Heart left ventricle (tissue), 16 donors: Measurements from ENCODE around the gene TTC6. TPM values are rescaled to one million over a fixed set of nuclear protein-coding genes. Genes with fewer than 3 reads are reported as not detected.

Experiments used
- ATAC-seq, 4 donors: fragments of 200-7000 bp; cut with Tn5 transposase; one replicate each; pipeline ENCODE4 v1.9.1; 2020 to 2022; ENCODE audit warnings: moderate library complexity in 4 of 4, mild to moderate bottlenecking in 3 of 4, moderate number of reproducible peaks in 1 of 4
- DNase-seq, 5 donors: peaks; one replicate each; pipeline ENCODE4 v3.0.0-alpha.2; 2020
- H3K27ac ChIP-seq, 12 donors: fragments of 200-600 bp; sonication (generic) in 4 of 12; one replicate each; pipeline versions ENCODE4 v1.5.0 to v1.8.0; 2016 to 2022; ENCODE audit warnings: mild to moderate bottlenecking in 2 of 12
- H3K27me3 ChIP-seq, 9 donors: fragments of 200-600 bp; sonication (generic) in 2 of 9; one replicate each; pipeline versions ENCODE4 v1.5.1 to v1.8.0; 2016 to 2022; ENCODE audit warnings: mild to moderate bottlenecking in 3 of 9
- H3K36me3 ChIP-seq, 9 donors: fragments of 200-600 bp; sonication (generic) in 2 of 9; one replicate each; pipeline versions ENCODE4 v1.5.0 to v1.8.0; 2018 to 2022; ENCODE audit warnings: mild to moderate bottlenecking in 2 of 9
- H3K4me1 ChIP-seq, 12 donors: fragments of 200-600 bp; sonication (generic) in 4 of 12; one replicate each; pipeline versions ENCODE4 v1.5.0 to v1.8.0; 2016 to 2022; ENCODE audit warnings: mild to moderate bottlenecking in 3 of 12
- H3K4me3 ChIP-seq, 12 donors: fragments of 200-600 bp; sonication (generic) in 4 of 12; one replicate each; pipeline versions ENCODE4 v1.5.0 to v1.8.0; 2017 to 2022; ENCODE audit warnings: mild to moderate bottlenecking in 9 of 12, moderate library complexity in 4 of 12
- H3K9me3 ChIP-seq, 12 donors: fragments of 200-600 bp; sonication (generic) in 4 of 12; one replicate each; pipeline versions ENCODE4 v1.5.0 to v1.8.0; 2016 to 2022; ENCODE audit warnings: mild to moderate bottlenecking in 1 of 12
- POLR2A ChIP-seq, 2 donors: fragments of 450-650 bp; IDR thresholded peaks; one replicate each; pipeline ENCODE4 v1.6.1; 2017; ENCODE audit warnings: antibody characterized with exemption in 2 of 2, mild to moderate bottlenecking in 2 of 2, moderate library complexity in 2 of 2
- WGBS, 4 donors: extraction: QIAGEN DNeasy Blood & Tissue Kit in 2 of 4; methylation state at CpG; one replicate each; pipeline versions ENCODE4 v1.1.5 to v1.1.7; 2013 to 2018; 5-methylcytosine and 5-hydroxymethylcytosine counted together
- intact Hi-C, 10 donors: fragments of 100-400 bp; cut with DNase I; formaldehyde crosslinking; loops; one replicate each; pipeline versions ENCODE4 v1.11.1 to v1.14.2; 2022
- polyA plus RNA-seq, 2 donors: library from polyadenylated mRNA; stranded (reverse); fragments of 200-250 nt; gene quantifications; one replicate each; pipeline ENCODE4 v1.2.3, GENCODE V29; 2013
- total RNA-seq, 9 donors: library from RNA; depleted of rRNA in 2 of 9; stranded (reverse); fragments of >200 nt in 2 of 9; fragmentation: NEBNext Ultra II Directional in 3 of 9; extraction: Animal tissue kit (Norgen Biotek cat#: 25700) in 3 of 9; gene quantifications; one replicate each; pipeline versions ENCODE4 v1.1.0 to v1.2.4, GENCODE V29; 2016 to 2023
- TF ChIP-seq, protein P1 (sequence below), 12 donors: fragments of 200-600 bp; sonication (generic) in 4 of 12; IDR thresholded peaks; one replicate each; pipeline versions ENCODE4 v1.5.0 to v1.8.0; 2018 to 2022; ENCODE audit warnings: antibody characterized with exemption in 12 of 12, mild to moderate bottlenecking in 5 of 12
- donor health status: ischemic (EF 13 %, LVEDD 7.1; RV severe dilation, severe dysfunction).
- donor health status: healthy with polysubstance abuse.
- donor health status: DM: no; HTN: yes; CAD: no.
- donor health status: DM: no; HTN: no; CAD: no.
- donor health status: ischemic (EF 25% LVEDD 6.9; RV normal size, moderate dysfunction).
- donor health status: ischemic (EF 25% LVEDD 5.7; RV mildly dilated, moderate dysfunction).
- donor health status: healthy.
- donor health status: DM: yes; HTN: yes; CAD: no.
- donor health status: ischemic (EF 35%, LVEDD 5.7; RV mildly dilated, moderate dysfunction).
- donor health status: nonischemic (EF 11% LVEDD 7.7; RV severe dilation, severe dysfunction).
- donor health status: DM: yes; HTN: yes; CAD: no.
- donor health status: PGD.
- donor health status: ischemic (EF 29% LVEDD 5.4; RV normal size, mild dysfunction).
- donor health status: nonischemic (EF 23%, LVEDD 6.1; RV moderate dilation, normal function).

TTC6 gene
- total and polyA plus RNA-seq, 11 donors = not detected

DNA sequence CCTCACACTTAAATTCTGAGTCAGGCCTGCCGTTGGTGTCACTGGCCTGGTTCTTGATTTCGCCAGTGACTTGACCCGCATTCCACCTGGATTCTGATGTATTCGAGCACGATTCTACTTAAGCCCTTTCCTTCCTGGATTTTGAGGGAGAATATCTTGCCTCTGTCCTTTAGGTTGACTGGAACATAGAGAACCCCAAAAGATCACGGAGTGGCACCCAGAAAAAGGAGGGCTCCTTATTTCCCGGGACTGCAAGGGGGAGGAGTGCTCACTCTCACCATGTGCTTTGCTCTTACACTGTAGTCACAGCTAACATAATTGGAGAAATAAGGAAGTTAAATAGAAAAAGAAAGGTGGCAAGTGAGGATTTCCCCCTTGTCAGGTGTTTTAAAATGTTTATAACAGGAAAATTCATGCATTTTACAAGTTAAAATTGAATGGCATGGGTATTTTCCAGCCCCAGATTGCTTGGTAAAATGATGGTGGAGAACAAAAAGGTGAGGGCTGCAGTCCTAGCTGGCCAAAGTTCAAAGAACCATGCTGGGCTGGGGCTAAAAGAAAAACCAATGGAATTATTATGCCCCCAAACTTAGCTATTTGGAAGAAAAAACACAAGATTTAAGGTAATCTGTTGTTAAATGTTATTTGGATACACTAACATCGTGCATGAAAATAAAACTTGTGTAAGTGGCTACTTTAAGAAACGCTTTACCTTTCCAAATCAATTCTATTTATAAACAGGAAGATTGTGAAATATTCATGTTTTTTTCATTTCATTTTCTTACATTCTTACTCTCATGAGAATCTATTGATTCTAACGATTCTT is 9.2 kb upstream of the TTC6 start:
- TF ChIP-seq POLR2A (IDR thresholded peaks at IDR 0.05) = no peak
- TF ChIP-seq, protein P1, sequence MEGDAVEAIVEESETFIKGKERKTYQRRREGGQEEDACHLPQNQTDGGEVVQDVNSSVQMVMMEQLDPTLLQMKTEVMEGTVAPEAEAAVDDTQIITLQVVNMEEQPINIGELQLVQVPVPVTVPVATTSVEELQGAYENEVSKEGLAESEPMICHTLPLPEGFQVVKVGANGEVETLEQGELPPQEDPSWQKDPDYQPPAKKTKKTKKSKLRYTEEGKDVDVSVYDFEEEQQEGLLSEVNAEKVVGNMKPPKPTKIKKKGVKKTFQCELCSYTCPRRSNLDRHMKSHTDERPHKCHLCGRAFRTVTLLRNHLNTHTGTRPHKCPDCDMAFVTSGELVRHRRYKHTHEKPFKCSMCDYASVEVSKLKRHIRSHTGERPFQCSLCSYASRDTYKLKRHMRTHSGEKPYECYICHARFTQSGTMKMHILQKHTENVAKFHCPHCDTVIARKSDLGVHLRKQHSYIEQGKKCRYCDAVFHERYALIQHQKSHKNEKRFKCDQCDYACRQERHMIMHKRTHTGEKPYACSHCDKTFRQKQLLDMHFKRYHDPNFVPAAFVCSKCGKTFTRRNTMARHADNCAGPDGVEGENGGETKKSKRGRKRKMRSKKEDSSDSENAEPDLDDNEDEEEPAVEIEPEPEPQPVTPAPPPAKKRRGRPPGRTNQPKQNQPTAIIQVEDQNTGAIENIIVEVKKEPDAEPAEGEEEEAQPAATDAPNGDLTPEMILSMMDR (IDR thresholded peaks at IDR 0.05) = no peak
- no peak overlapping the region for H3K27ac ChIP-seq
- no peaks in the 10 kb centered on the region for H3K9me3 ChIP-seq
- intact Hi-C loops = no loop called here
- H3K27me3 ChIP-seq = peaks cover 61 to 98% (median 92%) of the 10 kb centered on the region in 9 donors
- H3K4me1 ChIP-seq = peaks cover 0 to 31% (median 3%) of the 10 kb centered on the region in 12 donors
- H3K36me3 ChIP-seq = no peaks in the 10 kb centered on the region
- DNase-seq (no peak), ATAC-seq (no peak)
- H3K4me3 ChIP-seq = no peak overlapping the region
- WGBS, 4 donors = 5 to 8% (median 7%) methylated on average over 10 of the region's 10 CpGs

DNA sequence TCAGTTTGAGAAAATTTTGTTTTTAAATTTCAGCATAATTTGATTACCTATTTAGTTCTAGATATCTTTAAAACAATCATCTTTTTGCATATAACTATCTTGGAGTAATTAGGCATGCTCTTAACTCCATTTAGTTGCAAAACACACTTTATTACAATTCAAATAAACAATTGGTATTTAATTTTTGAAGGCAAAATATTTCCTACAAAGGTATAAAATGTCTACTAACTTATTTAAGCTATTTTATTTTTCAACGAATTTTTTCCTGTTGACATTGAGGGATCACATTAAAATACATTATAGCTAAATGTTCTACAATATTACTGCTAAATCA is 8.7 kb upstream of the TTC6 start:
- no peak for TF ChIP-seq POLR2A (IDR thresholded peaks at IDR 0.05)
- TF ChIP-seq, protein P1 (IDR thresholded peaks at IDR 0.05) = no peak
- 1 to 2% (median 2%) methylated on average over 1 of the region's 1 CpG for WGBS, 4 donors

DNA sequence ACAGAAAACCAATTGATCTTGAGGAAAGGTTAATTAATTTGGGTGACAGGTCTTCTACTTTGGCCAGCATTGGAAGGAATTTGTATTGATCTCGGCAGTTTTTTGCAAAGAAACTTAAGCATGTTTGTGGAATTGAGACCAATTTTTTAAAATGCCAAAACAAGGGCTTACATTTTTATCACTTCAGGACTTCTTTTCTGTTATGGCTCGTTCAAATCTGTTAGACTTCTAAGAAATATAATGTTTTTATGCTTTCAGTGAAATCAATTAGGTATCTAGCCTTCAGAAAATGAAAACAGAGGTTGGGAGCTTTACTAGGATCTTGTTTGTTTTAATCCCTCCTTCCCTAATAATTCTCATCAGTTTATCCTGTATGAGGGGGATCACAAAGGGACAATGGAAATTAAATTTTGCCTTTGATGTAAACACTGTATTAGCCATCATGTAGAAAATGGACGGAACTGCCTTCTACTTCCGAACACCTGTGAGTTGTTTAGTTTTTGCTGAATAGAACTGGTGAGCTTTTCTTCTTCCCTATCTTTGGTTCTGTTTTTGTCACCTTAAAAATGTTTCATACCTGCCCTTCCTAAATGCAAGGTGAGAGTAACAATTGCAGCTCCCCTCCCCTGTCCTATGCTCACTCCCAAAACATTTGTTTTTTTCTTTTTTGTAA is 8.2 kb upstream of the TTC6 start:
- no peak for DNase-seq

More for the DNA sequence above, 8.7 kb upstream of the TTC6 start:
- Histone ChIP-seq H3K4me3 (no peak overlapping the region), H3K9me3 (no peaks in the 10 kb centered on the region), H3K4me1 (peaks cover 0 to 36% (median 3%) of the 10 kb centered on the region in 12 donors), H3K36me3 (no peaks in the 10 kb centered on the region), H3K27ac (no peak overlapping the region), H3K27me3 (peaks cover 67 to 98% (median 93%) of the 10 kb centered on the region in 9 donors)
- intact Hi-C loops = no loop called here
- ATAC-seq = no peak
- DNase-seq = no peak

More for the DNA sequence above, 8.2 kb upstream of the TTC6 start:
- Histone ChIP-seq H3K4me3 (no peak overlapping the region), H3K9me3 (no peaks in the 10 kb centered on the region), H3K27me3 (peaks cover 72 to 98% (median 94%) of the 10 kb centered on the region in 9 donors), H3K36me3 (no peaks in the 10 kb centered on the region), H3K27ac (no peak overlapping the region), H3K4me1 (peaks cover 0 to 41% (median 3%) of the 10 kb centered on the region in 12 donors)
- no peak for ATAC-seq
- WGBS, 4 donors = 6 to 9% (median 7%) methylated on average over 4 of the region's 4 CpGs
- no peak for TF ChIP-seq POLR2A (IDR thresholded peaks at IDR 0.05)
- TF ChIP-seq, protein P1 (IDR thresholded peaks at IDR 0.05) = no peak
- intact Hi-C loops = no loop called here
